ENCODE data around the gene MILR1.

- TF ChIP-seq CTCF (conservative IDR thresholded peaks at IDR 0.05) (peak; percentile 82), ZFX (IDR thresholded peaks at IDR 0.05) (no peak)
These were observed 42.3 kb downstream of the MILR1 start for GRCh38 chr17:64491034-64491860.
